Measurements from ENCODE around the gene TNF.

The TNF gene

DNA sequence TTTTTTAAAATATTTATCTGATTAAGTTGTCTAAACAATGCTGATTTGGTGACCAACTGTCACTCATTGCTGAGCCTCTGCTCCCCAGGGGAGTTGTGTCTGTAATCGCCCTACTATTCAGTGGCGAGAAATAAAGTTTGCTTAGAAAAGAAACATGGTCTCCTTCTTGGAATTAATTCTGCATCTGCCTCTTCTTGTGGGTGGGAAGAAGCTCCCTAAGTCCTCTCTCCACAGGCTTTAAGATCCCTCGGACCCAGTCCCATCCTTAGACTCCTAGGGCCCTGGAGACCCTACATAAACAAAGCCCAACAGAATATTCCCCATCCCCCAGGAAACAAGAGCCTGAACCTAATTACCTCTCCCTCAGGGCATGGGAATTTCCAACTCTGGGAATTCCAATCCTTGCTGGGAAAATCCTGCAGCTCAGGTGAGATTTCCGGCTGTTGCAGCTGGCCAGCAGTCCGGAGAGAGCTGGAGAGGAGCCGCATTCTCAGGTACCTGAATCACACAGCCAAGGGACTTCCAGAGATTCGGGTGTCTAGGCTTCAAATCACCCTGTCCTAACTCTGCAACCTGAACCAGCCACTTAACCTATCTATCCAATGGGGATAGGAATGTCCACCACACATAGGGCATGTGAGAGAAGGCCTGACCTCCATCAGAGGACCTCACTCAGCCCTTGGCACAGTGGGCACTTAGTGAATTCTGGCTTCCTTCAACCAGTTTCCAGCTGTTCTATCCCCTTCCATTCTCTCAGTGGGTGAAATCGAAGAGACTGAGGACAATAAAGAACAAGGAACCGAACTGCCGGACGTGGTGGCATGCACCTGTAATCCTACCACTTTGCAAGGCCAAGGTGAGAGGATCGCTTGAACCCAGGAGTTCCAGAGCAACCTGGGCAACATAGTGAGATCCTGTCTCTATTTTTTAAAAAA is 3.1 kb downstream of the TNF start:
- DNase-seq (ENCODE audit: low read depth), result no peak
- TF ChIP-seq, protein P1, sequence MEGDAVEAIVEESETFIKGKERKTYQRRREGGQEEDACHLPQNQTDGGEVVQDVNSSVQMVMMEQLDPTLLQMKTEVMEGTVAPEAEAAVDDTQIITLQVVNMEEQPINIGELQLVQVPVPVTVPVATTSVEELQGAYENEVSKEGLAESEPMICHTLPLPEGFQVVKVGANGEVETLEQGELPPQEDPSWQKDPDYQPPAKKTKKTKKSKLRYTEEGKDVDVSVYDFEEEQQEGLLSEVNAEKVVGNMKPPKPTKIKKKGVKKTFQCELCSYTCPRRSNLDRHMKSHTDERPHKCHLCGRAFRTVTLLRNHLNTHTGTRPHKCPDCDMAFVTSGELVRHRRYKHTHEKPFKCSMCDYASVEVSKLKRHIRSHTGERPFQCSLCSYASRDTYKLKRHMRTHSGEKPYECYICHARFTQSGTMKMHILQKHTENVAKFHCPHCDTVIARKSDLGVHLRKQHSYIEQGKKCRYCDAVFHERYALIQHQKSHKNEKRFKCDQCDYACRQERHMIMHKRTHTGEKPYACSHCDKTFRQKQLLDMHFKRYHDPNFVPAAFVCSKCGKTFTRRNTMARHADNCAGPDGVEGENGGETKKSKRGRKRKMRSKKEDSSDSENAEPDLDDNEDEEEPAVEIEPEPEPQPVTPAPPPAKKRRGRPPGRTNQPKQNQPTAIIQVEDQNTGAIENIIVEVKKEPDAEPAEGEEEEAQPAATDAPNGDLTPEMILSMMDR (conservative IDR thresholded peaks at IDR 0.05; ENCODE audit: low read depth, low read length), result no peak
- H3K4me3 ChIP-seq (ENCODE audit: low read length), result no peak overlapping the region

DNA sequence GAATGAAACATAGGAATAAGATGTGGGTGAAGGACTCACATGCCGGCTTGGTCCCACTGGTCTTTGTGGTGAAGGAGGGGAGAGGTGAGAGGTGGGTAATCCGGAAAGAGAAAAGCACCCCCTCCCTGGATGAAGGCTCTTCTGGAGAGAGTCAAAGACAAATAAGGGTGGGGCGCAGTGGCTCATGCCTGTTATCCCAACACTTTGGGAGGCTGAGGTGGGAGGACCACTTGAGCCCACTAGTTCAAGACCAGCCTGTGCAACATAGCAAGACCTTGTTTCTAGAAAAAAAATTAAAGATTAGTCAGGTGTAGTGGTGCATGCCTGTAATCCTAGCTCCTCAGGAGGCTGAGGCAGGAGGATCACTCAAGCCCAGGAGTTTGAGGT is 3.7 kb downstream of the TNF start:
- no peak overlapping the region for H3K4me3 ChIP-seq (ENCODE audit: low read length)
- TF ChIP-seq, protein P1 (conservative IDR thresholded peaks at IDR 0.05; ENCODE audit: low read depth, low read length), result no peak
- DNase-seq (ENCODE audit: low read depth), result no peak

DNA sequence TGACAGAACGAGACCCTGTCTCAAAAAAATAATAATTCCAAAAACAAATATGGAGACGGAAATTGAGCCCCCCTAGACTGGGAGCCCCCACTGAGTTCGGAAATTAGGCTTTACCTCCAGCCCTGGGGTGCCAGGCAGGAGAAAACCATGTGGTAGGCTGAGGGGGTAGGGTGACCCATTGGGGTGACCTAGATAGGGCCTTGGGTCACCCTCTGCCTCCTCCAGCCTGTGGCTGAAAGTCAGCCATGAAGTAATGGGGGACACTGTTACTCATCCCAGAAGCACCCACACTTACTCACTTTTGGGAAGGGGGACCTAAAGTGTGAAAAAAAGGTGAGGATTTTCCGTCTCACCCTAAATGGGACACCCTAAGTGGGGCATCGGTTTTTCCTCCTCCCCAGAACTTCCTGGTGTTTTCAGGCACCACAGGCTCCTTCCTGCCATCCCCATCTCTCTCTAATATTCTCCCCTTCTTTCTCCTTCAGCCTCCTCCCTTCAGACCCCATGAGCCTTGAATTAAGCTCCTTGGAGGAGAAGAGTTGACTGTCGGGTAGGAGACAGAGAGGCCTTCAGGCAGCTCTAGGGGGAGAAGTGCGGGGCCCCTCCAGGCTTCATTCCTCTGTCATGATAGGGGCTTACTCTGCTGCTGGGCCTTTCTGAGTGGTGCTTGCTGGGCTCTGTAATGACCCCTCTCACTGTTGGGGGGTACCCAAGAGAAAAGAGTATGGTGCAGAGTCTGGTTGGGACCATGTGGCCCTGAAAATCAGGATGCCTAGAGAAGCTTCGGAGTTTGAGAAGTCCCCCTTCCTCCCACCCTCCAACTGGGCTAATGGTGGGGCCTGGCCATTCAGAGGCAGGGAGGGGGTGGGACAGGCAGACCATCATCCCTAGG is 4.4 kb downstream of the TNF start:
- TF ChIP-seq, protein P1 (conservative IDR thresholded peaks at IDR 0.05; ENCODE audit: low read depth, low read length), result no peak
- no peak for DNase-seq (ENCODE audit: low read depth)
- H3K4me3 ChIP-seq (ENCODE audit: low read length), result no peak overlapping the region

DNA sequence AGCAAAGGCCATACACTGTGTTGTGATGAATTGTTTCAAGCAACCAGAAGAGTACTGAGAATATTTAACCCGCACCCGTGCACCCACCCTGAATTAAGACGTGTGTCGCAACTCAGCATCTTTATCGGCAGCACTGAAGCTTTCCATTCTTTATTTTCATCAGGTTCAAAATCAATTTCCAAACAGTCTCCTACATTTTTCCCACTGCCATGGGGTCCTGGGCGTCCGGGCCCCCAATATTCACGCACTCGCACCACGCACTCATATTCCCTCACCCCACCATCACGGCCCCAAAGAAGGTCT is 5.0 kb downstream of the TNF start:
- TF ChIP-seq, protein P1 (conservative IDR thresholded peaks at IDR 0.05; ENCODE audit: low read depth, low read length), result no peak
- peak overlapping the region; percentile 64 for H3K4me3 ChIP-seq (ENCODE audit: low read length)
- DNase-seq (ENCODE audit: low read depth), result no peak

DNA sequence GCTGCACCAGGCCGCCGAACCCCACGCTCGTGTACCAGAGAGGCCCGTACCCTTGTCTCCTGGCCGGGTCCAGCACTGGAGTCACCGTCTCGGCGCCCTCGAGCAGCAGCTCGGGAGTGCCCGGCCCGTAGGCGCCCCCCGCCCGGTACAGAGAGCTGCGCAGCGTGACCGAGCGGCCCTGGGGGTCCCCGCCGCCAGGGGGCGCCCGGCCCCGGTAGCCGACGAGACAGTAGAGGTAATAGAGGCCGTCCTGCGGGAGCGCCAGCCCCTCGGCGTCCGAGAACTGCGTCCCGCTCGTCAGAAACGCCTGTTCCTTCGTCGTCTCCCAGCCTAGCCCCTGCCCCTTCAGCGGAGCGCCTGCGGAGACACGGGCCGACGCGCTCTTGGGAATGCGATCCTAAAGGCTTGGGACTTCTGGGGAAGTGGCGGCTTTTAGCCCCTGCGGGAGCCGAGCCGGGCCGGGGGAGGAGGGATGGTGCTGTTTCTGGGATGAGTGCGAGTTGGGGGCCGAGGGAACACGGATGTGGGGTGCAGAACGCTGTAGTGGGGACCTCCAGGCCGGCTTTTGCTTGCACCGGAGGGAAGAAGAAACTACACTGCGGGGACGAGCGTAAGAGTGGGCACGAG is 5.6 kb downstream of the TNF start:
- H3K4me3 ChIP-seq (ENCODE audit: low read length), result peak overlapping the region; percentile 64
- DNase-seq (ENCODE audit: low read depth), result no peak
- TF ChIP-seq, protein P1 (conservative IDR thresholded peaks at IDR 0.05; ENCODE audit: low read depth, low read length), result peak; percentile 88

DNA sequence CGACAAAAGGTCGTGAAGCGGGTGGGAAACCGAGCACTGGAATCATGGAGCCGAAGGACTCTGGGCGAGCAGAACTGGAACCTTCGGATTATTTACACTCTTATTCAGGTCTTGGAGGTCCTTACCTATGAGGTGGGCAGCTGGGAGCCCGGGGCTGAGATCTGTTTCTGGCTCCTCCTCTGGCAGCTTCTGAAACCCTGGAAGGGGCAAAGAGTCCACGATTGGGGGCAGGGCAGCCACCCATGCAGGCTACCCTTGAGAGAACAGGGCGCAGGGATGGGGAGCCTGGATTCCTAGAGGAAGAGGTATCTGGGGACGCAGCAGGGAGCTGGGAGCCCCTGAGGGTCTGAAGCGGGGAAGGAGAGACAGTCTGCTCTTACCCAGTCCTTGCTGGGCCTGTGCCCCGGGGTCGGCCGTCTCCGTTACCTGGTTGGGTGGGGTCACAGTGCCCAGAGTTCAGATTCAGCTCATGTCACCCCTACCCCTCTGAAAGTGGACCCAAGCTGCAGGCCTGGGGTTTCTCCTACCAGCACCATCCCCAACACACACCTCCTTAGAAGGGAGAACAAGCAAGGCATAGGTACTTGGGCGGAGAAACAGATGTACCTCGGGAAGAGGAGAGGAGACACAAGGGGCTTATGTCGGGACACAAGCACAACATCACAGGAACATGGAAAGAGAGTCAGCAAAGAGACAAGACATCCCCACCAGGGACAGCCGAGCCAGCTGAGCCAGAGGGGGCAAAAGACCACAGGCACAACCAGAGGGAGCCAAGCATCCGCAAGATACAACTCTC is 6.3 kb downstream of the TNF start:
- TF ChIP-seq, protein P1 (conservative IDR thresholded peaks at IDR 0.05; ENCODE audit: low read depth, low read length), result no peak
- peak overlapping the region; percentile 64 for H3K4me3 ChIP-seq (ENCODE audit: low read length)
- no peak for DNase-seq (ENCODE audit: low read depth)

All from retinal pigment epithelial cell (primary cell).